Right renal pelvis (tissue), 4 donors: ENCODE measurements around the gene CDPF1. TPM values are rescaled to one million over a fixed set of nuclear protein-coding genes. Genes with fewer than 3 reads are reported as not detected.
"Not testable (repeated sequence)": the region's sequence is repeated elsewhere in the genome, so short reads cannot be mapped to it uniquely, and the experiment has no call there.

Source experiments
- DNase-seq, 4 donors: peaks; one replicate each; pipeline ENCODE4 v3.0.0-alpha.2; 2013; ENCODE audit warnings: low read depth in 4 of 4, low spot score in 3 of 4, missing footprints in 1 of 4
- polyA plus RNA-seq, 4 donors: library from polyadenylated mRNA; unstranded; fragments of 120-200 nt; gene quantifications; one replicate each; pipeline ENCODE4 v1.2.1, GENCODE V29; 2013; ENCODE audit not compliant: insufficient read length in 4 of 4

Gene CDPF1
- polyA plus RNA-seq, 4 donors, result 11.2 to 14.9 (median 13.9) TPM

- no peak for DNase-seq
These were observed 35.9 kb upstream of the CDPF1 start for GRCh38 chr22:46286006-46286405.

- no peak for DNase-seq
These were observed 32.0 kb upstream of the CDPF1 start for GRCh38 chr22:46281866-46282678.

GRCh38 chr22:46280999-46281623, 31.0 kb upstream of the CDPF1 start:
- no peak for DNase-seq

- no peak for DNase-seq
These were observed 30.1 kb upstream of the CDPF1 start for GRCh38 chr22:46280063-46280817.

GRCh38 chr22:46278656-46279645, 28.9 kb upstream of the CDPF1 start:
- no peak for DNase-seq

- no peak for DNase-seq
These were observed 26.5 kb upstream of the CDPF1 start for GRCh38 chr22:46276563-46276962.

GRCh38 chr22:46275455-46276122, 25.5 kb upstream of the CDPF1 start:
- DNase-seq, result no peak

- no peak for DNase-seq
These were observed 24.3 kb upstream of the CDPF1 start for GRCh38 chr22:46274381-46274780.

- no peak for DNase-seq
These were observed 23.5 kb upstream of the CDPF1 start for GRCh38 chr22:46273432-46274148.

- DNase-seq, result no peak
These were observed 22.8 kb upstream of the CDPF1 start for GRCh38 chr22:46272762-46273431.

- no peak for DNase-seq
These were observed 22.1 kb upstream of the CDPF1 start for GRCh38 chr22:46272196-46272595.

GRCh38 chr22:46269564-46269963, 19.5 kb upstream of the CDPF1 start:
- no peak for DNase-seq

- peak; percentile 67 to 75 (median 70) for DNase-seq
These were observed 17.6 kb upstream of the CDPF1 start, which contains the start of gene TTC38 for GRCh38 chr22:46267431-46268279. Gene TTC38 (plus strand): TSS chr22:46268008. CDS start chr22:46268040, 32 bp downstream.

- DNase-seq, result not testable (repeated sequence)
These were observed 15.5 kb upstream of the CDPF1 start for GRCh38 chr22:46265627-46266026.

GRCh38 chr22:46264520-46264919, 14.4 kb upstream of the CDPF1 start:
- not testable (repeated sequence) for DNase-seq

- no peak for DNase-seq
These were observed 13.1 kb upstream of the CDPF1 start, which contains the start of gene PKDREJ for GRCh38 chr22:46263216-46263590. Gene PKDREJ (minus strand): TSS chr22:46263343. CDS start chr22:46263322, 21 bp downstream.

GRCh38 chr22:46262449-46263215, 12.5 kb upstream of the CDPF1 start:
- no peak for DNase-seq
